LoVo (cell line): Measurements from ENCODE around the gene PLCB3.

Source experiments
- DNase-seq: peaks from one replicate; pipeline ENCODE4 v3.0.0-alpha.2; 2016; ENCODE audit warnings: low spot score

PLCB3 gene

DNA sequence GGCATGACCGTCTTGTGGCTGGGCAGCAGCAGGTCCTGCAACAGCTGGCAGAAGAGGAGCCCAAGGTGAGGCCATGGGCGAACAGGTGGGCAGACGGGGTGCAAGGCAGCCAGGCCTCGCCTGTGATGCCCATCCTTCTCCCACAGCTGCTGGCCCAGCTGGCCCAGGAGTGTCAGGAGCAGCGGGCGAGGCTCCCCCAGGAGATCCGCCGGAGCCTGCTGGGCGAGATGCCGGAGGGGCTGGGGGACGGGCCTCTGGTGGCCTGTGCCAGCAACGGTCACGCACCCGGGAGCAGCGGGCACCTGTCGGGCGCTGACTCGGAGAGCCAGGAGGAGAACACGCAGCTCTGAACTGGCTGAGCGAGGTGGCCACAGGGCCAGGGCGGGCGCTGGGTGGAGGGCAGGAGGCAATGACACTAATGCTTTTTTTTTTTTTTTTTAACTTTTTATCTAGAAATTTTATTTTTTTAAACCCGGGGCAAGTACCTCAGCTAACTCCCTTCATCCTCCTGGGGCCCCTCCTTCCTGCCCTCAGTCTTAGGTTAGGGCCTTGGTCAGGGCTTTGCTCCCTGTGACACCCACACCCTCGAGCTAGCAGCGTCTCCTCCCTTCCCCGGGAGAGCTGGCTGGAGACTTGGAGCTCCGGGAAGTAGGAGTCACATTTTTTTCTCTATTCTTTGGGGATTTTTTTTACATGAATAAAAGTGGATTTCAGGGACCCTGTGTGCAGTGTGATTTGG is 16.0 kb downstream of the PLCB3 start:
- DNase-seq, result no peak

DNA sequence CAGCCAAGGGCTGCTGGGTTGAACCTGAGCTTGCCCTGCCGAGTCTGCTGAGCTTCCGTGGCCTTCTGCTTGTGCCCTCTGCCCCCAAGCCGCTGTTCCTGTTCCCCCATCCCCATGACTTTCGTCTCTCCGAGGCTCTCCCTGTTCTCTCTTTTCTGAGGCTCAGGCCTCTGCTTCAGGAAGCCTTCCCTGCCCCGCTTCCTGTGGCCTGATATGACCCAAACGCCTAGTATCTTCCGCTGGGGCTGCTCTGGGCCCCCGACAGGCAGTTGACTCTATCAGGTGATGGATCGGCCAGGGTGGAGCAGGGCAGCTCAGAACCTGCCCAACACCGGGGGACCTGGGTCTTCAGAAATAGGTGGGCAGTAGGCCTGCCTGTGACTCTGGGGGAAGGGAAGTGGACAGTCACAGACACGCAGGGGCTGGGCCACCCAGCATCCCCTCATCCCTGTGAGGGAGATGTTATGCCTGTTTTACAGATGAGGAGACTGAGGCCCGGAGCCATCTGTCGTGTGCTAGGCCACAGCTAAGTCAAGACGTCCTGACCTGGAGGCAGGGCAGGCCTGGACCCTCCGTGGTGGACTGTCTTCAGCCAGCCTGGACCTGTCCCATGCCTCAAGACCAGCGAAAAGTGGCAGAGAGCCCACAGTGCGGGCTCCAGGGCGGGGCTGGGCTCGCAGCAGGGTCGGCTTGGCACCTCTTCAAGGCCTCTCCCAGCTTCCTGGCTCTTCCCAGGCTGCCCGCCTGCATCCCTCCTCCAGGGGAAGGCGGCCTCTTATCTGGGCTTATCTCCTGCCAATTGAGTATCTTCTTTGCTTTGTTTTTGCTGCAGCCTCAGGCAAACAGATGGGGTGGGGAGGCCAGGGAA is 16.9 kb downstream of the PLCB3 start:
- DNase-seq, result peak; percentile 87

DNA sequence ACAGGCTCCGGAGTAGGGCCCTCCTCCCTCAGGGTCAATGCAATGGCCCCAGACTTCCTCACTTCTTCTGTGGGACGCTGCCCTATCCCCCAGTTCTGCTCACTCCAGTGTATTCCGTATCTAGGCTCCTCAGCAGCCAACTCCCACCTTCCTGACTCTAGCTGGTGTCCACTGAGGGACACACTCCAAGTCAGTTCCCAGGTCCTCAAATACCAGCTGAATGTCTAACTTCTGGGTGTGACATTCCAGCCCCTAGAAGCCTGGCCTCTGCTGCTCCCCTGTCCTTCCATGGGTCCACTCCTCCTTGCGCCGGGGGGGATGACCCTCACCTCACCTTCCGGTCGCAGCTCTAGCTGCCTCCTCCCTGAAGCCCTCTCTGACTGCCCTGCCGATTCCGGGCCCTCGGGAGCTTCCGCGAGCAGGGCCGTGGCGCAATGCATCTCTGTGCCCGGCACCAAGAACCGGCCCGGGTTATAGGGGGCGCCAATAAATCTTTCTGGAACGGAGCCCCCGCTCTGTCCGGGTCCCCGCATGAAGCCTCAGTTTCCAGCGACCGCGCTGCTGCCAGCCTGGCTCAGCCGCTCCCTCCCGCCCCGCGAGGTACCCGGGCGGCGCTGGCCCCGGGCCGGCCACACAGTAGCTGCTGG is 17.7 kb downstream of the PLCB3 start:
- DNase-seq, result no peak

DNA sequence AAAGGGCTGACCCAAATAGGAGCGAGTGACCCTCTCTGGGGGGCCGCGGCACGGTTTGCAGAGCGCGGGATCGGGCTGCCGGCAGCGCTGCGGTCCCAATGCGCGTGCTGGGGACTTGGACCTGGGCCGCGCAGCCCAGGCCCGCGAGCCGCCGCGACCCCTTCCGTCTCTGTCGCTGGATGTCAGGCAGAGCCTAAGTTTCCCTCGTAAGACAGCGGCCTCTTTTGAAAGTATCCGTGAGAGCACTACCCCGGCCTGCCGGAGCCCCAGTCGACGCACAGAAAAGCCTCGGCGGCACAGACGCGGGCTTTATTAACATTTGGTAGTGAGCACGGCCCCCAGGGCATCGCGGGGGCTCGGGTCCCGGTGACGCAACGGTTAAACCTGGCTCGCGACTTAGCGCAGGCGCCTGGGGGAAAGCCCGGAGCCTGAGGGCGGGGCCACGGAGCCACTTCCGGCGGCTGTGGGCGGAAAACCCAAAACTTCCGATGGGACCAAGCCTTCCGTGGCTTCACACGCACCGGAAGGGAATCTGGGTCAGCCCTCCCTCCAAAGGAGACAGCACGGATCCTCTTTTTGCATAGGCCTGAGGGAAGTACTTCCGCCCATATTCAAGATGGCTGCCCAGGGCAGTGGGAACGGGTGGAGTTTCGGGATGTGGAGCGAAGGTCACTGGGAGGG is 18.4 kb downstream of the PLCB3 start:
- peak; percentile 99 for DNase-seq

DNA sequence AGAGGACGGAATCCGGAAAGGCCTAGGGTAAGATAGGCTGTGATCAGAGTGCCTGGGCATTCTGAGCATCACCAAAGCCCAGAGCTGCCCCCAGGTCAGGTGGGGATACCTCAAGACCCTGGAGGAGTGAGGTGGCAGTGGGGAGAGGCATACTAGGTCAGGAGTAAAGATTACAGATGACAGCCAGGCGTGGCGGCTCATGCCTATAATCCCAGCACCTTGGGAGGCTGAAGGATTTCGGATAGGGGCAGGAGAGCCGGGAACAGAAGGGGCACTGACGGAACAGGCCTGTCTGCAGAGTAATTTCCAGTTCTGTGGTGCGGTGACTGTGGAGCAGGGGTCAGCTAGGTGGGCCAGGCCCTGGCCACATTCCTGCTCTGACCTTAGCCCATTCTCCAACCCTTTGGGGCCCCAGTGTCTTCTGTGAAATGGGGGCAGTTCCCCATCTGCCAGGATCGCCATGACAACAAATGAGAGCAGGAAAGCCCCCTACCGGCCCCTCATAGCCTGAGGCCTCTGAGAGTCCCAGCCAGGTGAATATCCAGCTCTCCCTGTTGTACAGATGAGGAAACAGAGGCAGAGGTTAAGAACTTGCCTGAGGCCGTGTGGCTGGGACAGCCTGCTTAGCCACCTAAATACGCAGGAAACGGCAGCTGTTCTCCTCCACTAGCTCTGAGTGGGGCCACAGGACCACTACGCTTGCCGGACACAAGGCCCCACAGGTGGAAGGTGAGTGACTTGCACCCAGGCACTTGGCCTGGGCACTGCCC is 23.9 kb downstream of the PLCB3 start:
- DNase-seq, result no peak

DNA sequence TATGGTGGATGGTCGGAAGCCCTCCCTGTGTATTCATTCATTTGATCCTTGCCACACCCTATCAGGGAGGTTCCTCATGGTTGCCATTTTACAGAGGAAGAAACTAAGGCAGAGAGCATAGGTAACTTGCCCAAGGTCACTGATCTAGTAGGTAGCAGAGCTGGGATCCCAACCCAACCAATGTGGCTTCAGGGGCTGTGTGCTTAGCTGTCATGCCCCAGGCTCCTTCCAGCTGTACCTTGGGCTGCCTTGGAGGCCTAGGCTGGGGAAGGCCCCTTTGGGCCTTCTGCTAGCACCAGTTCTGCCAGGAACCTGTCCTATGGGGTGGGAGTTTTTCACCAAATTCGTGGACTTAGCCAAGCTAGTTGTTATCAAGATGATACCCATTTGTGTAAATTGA is 24.5 kb downstream of the PLCB3 start:
- DNase-seq, result no peak

DNA sequence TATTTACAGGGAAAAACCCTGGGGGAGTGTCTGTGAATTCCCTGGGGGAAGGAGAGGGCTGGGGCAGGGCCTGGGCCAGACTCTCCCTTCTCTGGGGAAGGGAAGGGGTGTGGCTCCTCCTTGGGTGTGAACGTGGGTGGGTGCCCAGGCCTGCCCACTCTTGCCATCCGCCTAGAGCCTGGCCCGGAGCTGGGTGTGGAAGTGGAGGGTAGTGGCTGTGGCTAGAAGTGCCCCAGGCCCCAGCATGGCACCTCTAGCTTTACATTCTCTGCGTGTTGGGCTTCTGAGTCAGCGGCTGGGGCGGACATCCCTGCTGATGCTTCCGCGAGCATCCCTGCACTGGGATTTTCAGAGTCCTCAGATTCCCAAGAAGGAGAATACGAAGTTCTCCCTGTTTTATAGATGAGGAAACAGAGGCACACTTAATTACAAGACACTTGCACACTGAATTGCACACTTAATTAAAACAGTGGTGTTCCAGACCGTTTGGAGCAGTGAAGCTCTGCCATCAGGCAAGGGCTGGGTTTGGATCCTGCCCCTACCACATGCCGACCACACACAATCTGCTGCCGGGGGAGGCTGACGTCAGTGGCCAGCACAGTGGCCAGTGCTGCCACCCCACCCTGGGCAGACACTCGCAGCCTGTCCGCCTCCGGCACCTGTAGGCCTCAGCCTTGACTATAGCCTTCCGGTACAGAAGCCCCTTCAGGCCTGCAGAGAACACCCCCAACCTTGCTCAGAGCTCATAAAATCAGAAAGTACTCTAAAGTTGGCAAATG is 25.5 kb downstream of the PLCB3 start:
- peak; percentile 75 for DNase-seq

DNA sequence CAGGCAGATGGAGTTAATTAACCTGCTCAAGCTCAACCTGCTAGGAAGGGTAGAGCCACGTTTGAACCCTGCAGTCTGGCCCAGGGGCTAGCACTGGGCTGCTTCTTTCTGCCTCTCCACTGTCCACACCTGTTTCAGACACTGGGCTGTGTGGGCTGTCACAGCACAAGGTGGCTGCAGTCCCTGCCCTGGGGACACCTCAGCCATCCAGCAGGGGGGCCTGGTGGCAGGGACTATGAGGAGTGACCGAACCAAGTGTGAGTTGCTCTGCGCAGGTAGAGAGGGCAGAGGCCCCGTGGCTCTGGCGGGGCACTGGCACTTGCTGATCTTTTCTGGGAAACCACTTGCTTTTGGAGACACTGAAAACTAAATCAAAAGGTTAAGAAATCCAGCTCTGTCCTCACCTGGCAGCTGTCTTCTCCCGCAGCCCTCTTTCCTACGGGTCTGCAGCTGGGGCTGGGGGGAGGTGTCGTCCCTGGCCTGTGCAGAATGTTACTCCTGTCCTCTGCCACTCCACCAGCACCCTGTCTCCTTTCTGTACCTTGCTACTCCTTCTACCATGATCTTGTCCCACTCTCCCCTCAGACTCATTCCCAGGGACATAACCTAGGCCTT is 27.4 kb downstream of the PLCB3 start:
- no peak for DNase-seq

DNA sequence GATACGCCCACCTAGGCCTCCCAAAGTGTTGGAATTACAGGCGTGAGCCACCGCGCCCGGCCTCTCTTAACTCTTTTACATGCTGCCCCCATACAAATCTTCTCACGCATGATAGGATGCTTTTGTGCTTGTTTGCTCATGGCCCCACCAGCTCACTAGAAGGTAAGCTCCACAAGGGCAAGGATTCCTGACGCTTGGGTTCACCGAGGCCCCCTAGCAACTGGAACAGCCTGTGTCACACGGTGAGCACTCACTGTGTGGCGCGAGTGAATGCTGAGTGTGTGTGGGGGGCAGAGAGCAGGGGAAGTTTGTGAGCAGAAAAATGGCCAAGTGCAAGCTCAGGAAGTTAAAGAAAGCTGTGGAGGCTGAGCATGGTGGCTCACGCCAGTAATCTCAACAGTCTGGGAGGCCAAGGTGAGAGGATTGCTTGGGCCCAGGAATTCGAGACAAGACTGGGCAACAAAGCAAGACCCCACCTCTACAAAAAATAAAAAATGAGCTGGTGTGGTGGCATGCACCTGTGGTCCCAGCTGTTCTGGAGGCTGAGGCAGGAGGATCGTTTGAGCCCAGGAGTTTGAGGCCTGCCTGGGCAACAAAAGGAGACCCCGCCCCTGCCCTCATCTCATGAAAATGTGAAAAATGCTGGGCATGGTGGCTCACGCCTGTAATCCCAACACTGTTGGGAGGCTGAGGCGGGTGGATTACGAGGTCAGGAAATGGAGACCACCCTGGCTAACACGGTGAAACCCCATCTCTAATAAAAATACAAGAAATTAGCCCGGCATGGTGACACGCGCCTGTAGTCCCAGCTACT is 30.8 kb downstream of the PLCB3 start:
- DNase-seq, result no peak

DNA sequence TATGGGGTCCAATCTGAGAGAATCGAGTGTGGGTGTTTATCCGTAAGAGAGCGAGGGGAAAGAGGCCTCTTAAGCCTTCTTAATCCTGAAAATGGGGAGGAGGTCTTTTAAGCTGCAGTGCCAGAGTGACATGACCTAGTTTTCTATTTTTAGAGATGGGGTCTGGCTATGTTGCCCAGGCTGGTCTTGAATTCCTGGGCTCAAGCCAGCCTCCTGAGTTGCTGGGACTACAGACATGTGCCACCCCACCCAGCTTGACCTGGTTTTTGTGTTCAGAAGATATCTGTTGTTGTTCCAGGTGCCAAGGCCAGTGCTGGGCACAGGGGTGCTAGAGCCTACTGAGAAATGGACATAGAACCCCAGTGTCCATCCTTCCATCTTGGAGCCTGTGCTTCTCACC is 31.8 kb downstream of the PLCB3 start:
- no peak for DNase-seq

DNA sequence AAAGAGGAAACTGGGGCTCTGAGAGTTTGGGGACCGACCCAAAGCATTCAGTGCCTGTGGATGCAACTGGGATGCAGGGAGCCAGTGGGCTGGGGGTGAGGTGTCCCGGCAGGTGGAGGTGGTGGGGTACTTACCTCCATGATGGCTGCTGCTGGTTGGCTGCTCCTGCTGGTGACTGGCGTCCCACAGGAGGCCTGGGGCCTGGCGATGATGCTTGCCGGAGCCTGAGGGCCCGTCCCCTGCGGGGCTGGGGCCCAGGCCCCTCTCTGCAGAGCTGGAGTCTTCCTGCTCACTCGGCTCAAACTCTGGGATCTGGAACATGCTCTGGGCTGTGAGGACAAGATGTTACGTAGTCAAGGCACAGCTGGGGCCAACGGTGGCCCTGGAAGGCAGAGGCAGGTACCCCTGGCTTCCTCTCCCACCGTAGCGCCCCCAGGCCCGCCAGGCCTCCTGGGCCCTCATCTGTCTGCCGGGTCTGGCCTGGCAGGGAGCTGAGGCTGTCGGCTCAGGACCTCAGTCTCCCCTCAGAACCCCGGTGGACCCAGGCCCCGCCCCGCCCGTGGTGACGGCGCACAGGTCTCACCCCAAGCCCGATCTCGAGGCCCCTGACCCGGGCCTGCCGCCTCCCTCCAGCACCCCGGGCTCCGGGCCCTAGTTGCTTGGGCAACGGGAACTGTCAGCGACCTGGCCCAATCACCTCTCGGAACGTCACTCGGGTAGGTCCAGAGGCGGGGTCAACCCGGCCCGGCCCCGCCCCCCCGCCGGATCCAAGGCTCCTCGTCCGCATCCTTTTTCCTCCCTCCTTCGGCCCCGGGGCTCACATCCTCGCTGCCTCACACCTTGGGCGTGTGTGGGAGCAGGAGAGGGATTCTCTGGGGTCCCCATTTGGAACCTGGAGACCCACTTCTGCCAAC is 33.0 kb downstream of the PLCB3 start, which contains the start of gene BAD:
BAD (minus strand) TSS at position 618 of the 914 bp plus-strand sequence; CDS start at position 321, 297 bp downstream.
- DNase-seq, result peak; percentile 92

DNA sequence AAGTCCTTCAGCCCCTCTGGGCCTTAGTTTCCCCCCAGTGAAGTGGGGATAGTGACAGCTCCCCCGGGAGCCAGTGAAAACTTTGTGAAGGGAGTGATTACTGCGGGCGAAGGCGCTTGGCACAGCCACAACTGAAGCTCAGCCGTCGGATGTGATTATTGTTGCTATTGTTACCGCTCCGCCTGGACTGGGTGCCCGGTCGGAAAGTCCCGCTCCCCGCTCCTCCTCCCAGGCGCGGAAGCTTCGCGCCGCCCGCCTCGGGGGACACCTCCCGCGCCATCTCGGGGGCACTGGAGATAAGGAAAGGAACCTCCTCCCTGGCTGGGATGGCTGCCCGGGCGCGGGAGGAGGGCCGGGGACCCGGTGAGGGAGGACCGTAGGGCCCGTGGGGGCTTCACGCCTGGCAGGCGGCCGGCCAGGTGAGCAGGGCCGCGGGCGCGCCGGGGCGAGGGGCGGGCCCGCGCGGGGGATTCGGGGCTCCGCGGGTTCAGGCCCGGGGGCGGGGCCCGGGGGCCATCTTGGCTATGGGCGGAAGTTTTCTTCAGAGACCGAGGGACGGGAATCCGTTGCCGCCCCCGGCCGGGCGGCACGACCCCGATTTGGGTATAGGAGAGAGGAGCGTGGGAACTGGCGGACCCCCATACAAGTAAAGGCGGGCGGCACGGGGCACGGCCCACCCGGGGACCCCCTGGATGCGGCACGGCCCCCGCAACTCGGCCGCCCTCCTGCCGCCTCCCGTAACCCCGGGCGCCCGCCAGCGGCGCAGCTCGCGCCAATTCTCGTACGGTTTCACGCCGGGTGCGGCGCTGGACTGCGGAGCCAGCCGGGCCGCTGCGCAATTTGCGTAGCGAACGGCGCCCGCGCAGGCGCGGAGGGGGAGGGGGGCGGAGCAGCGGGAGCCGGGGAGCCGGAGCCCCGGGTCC is 33.9 kb downstream of the PLCB3 start, which contains the start of gene GPR137:
GPR137 (plus strand) TSS at position 887 of the 923 bp plus-strand sequence. CDS start 677 bp downstream, outside the sequence.
- peak; percentile 75 for DNase-seq

DNA sequence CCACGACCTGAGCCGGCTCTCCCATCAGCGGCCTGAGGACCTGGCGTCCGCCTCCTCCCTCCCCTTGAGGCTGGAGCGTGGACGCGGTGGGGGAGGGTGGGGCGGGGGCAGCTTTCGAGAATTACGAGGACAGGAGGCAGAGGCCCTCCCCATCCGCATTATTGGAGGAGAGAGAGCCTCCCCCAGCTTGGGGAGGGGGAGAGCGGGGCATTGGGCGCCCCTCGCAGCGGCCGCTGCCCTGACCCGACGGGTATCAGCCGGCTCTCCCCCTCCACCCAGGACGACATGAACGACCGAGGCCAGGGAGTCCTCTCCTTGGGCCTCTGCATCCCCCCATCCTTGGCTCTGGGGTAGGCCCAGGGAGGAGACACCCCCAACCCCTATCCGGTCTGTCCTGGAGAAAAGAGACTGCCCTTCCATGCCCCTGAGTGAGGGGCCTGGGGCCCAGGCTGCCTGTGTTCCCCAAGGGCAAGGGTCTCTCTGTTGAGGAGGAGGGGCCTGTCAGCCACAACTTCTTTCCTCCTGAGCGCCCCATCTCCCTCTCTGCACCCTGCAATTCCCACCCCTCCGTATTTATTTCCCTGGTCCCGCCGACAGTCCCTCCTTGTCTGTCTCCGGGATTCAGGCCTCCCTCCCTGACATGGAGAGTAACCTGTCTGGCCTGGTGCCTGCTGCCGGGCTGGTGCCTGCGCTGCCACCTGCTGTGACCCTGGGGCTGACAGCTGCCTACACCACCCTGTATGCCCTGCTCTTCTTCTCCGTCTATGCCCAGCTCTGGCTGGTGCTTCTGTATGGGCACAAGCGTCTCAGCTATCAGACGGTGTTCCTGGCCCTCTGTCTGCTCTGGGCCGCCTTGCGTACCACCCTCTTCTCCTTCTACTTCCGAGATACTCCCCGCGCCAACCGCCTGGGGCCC is 34.8 kb downstream of the PLCB3 start:
- peak; percentile 46 for DNase-seq

DNA sequence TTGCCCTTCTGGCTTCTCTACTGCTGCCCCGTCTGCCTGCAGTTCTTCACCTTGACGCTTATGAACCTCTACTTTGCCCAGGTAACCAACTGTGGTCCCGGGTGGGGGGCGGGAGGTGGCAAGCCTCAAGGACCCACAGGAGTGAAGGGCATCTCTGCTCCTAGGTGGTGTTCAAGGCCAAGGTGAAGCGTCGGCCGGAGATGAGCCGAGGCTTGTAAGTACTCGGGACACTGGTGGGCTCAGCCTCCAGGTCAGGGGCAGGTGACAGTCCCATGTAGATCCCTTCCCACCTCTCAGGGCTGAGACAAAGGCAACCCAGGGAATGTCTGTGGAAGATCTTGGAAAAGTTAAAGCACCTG is 35.5 kb downstream of the PLCB3 start:
- no peak for DNase-seq

DNA sequence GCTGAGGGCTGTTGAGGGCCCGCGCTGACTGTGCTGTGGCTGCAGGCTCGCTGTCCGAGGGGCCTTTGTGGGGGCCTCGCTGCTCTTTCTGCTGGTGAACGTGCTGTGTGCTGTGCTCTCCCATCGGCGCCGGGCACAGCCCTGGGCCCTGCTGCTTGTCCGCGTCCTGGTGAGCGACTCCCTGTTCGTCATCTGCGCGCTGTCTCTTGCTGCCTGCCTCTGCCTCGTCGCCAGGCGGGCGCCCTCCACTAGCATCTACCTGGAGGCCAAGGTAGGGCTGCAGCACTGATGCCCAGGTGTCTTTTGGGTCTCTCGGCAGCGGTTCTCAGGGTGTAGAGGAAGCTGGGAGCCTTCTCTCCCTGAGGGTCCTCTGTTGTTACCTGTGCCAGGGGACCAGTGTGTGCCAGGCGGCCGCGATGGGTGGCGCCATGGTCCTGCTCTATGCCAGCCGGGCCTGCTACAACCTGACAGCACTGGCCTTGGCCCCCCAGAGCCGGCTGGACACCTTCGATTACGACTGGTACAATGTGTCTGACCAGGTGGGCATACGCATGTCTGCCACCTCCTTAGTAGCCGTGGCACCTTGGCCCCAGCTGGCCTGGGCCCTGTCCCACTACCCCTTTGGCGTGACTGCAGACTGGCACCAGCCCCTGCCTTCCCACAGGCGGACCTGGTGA is 36.5 kb downstream of the PLCB3 start:
- DNase-seq, result no peak
